ENCODE data around the gene REN.

Gene REN

DNA sequence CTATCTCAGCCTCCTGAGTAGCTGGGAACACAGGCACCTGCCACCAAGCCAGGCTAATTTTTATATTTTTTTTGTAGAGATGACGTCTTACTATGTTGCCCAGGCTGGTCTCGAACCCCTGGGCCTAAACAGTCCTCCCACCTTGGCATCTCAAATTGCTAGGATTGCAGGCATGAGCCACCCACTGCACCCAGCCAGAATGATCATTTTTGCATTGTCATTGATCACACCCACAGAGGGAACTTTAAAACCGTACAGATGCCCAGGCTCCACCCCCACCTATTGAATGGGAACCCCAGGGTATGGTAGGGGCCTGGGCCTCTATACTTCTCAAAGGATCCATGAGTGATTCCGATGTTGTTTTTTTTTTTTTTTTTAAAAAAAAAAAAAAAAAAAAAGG, 51.0 kb downstream of the REN start:
- H3K36me3 Mint-ChIP-seq: no peaks in the 10 kb centered on the region
- H3K4me3 Mint-ChIP-seq: no peak overlapping the region
- no peaks in the 10 kb centered on the region for H3K4me1 Mint-ChIP-seq
- H3K27me3 Mint-ChIP-seq: no peaks in the 10 kb centered on the region
- H3K27ac Mint-ChIP-seq: no peak overlapping the region
- H3K9me3 Mint-ChIP-seq: no peaks in the 10 kb centered on the region

DNA sequence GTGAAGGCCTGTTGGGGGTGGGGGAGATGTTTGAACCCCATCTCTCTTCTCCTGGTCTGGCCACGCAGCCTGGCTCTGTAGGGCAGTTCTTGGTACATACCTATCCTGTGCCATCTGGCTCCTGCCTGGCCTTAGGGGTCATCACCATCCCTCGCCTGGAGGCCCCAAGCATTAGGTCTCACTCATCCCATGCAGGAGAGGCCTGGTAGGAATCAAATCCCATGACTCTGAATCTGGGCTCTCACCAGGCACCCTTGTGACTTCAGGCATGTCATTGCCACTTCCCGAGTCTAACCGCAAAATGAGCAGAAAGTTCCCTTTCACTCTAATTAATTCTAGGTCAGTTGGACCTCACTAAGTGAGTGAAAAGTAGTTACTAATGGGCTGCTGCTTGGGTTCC, 51.5 kb downstream of the REN start:
- Mint-ChIP-seq H3K36me3 (no peaks in the 10 kb centered on the region), H3K9me3 (no peaks in the 10 kb centered on the region), H3K27ac (no peak overlapping the region), H3K4me1 (no peaks in the 10 kb centered on the region), H3K27me3 (no peaks in the 10 kb centered on the region), H3K4me3 (no peak overlapping the region)

DNA sequence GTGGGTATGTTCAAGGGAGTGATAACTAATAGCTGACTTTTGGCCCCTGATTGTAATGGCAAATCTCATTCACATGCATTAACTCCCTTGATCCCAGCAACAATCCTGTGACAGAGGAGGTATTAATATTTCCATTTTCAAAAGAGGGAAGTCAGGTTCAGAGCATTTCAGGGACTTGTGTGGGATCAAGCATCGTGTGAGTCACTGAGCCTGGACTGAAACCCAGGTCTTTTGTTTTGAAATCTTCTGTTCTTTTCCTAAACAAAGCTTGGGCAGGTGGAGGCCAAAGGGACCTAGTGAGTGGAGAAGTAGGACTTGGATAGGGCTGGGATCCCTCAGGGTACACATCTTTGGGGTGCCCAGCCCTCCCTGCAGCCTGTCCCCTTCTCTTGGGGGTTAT, 52.2 kb downstream of the REN start:
- no peaks in the 10 kb centered on the region for H3K4me1 Mint-ChIP-seq
- H3K9me3 Mint-ChIP-seq: no peaks in the 10 kb centered on the region
- H3K36me3 Mint-ChIP-seq: no peaks in the 10 kb centered on the region
- H3K4me3 Mint-ChIP-seq: no peak overlapping the region
- no peaks in the 10 kb centered on the region for H3K27me3 Mint-ChIP-seq
- H3K27ac Mint-ChIP-seq: no peak overlapping the region

DNA sequence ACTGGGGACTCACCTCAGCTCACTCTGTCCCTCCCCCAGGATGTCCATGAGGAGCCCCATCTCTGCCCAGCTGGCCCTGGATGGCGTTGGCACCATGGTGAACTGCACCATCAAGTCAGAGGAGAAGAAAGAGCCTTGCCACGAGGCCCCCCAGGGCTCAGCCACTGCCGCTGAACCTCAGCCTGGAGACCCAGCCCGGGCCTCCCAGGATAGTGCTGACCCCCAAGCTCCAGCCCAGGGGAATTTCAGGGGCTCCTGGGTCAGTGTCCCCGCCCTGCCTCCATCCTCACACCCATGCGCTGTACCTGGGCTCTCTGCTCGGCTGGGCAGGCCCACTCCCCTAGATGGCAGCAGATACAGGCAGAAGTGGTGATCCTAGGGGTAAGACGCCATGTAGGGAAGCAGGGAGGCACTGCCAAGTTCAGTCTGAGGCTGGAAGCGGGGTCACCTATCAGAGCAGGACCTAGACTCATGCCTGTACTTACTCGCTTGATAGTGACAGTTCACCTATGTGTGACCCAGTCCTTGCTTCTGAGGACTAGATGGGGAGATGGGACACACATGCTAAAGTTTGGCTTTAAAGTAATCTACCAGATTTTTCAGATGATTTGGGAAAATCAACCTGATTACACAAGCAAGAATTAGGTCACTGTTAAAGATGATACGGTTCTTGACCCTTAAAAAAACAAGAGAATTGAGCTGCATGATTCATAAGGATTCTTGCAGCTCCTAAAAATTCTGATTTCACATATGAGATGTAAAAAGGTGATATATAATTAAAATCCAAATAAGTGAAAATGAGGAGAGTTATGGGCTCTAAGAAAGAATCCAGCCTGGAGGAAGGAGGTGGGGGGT, 53.0 kb downstream of the REN start:
- Mint-ChIP-seq H3K9me3 (no peaks in the 10 kb centered on the region), H3K4me3 (no peak overlapping the region), H3K27ac (no peak overlapping the region), H3K27me3 (no peaks in the 10 kb centered on the region), H3K4me1 (no peaks in the 10 kb centered on the region), H3K36me3 (no peaks in the 10 kb centered on the region)

DNA sequence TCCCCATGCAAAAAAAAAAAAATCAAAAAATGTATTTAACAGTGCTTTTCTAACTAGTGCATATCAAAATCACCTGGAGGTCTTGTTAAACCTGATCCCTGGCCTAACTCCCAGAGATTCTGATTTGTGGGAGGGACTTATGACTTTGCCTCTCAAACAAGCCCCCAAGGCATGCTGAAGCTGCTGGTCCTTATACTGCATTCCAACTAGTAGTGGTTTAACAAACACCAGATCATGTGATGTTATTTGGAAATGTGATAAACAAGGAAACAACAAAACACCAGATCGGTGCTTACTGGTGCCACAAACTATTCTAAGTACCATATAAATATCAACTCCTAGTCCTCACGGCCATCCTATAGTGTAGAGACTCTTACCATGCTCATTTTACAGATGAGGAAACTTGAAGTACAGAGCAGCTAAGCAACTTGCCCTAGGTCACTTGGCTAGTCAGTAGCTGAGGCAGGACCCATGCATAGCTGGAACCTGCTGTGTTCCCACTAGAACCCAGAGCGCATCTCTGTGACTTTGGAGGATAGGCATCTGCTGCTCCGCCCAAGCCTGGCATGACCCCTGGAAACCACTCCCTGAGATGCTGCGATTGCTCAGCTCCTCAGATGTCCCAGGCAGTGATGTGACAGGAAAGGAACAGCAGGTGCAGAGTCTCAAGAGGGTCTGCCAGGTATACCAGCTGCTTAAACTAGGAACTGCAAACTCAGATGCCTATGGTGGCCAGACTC, 55.1 kb downstream of the REN start:
- Mint-ChIP-seq H3K36me3 (no peaks in the 10 kb centered on the region), H3K4me1 (no peaks in the 10 kb centered on the region), H3K4me3 (no peak overlapping the region), H3K27ac (no peak overlapping the region), H3K9me3 (no peaks in the 10 kb centered on the region), H3K27me3 (no peaks in the 10 kb centered on the region)

DNA sequence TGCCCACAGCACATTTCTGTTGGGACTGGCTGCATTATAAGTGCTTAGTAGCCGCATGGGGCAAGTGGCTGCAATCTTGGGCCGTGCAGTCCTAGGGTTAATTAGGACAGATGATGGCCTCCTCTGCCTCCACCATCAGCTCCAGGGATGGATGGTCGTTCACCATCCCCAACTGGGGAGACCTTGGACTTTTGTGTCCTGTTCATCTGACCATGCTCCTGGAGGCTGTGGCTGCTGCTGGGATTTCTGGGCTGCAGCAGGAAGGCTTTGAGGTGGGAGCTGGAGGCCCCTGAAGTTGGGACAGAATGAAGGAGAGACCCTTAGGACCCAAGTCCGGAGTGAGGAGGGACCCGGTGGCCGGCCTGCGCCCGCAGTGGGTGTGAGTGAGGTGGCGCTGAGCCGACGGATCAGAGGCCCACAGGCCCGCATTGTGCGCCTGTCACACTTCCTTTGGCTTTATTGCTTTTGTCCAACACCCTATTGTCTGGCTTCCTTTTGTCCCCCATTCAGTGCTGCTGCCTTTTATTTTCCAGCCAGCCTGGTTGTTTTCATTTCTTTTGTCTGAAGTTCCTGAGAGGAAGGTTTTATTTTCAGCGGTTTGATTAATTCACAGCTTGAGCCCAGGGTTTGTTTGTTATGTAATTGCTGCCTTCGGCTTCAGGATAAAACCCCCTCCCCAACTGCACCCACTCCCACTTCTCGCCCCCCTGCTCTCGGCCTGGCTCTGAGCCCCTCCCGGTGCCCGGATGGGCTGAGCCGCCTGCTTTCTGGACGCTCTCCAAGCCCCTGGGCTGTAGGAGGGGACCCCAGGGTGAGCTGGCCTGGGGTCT, 57.6 kb downstream of the REN start:
- peaks cover 8% of the 10 kb centered on the region for H3K4me1 Mint-ChIP-seq
- no peaks in the 10 kb centered on the region for H3K27me3 Mint-ChIP-seq
- no peak overlapping the region for H3K27ac Mint-ChIP-seq
- no peaks in the 10 kb centered on the region for H3K9me3 Mint-ChIP-seq
- no peak overlapping the region for H3K4me3 Mint-ChIP-seq
- H3K36me3 Mint-ChIP-seq: no peaks in the 10 kb centered on the region

DNA sequence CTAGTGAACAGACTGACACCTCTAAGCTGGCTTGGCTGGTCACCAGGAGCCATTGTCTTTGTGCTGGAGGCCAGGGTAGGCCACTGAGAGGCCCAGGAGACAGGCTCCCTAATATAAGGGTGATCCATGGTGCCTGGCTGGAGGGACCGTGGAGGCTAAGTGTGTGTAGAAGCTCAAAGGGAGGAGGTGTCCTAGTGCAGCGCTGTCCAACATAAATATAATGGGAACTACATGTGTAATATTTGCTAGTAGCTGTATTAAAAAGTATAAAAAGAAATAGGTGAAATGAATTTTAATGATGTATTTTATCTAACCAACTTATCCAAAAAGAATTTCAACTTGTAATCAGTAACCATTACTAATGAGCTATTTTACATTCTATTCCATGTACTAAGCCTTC, 58.2 kb downstream of the REN start:
- Mint-ChIP-seq H3K36me3 (no peaks in the 10 kb centered on the region), H3K27me3 (no peaks in the 10 kb centered on the region), H3K4me3 (no peak overlapping the region)

DNA sequence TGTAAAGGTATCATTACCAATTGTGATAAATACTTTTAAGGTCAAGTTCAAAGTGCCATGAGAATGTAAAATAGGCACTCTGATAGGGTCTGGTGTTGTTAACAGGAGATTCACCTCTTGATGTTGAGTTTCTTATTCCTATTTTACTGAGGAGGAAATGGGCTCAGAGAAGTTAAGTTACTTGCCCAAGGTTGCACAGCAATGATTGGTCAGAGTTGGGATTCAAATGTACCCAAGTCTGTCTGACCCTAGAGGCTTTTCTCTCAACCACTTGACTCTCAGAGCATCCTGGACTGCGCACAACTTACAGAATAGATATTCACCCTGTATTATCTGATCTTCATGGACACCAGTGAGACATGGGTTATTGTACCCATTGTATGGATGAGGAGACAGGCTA, 59.3 kb downstream of the REN start:
- no peaks in the 10 kb centered on the region for H3K27me3 Mint-ChIP-seq
- no peak overlapping the region for H3K27ac Mint-ChIP-seq

More for the DNA sequence above, 58.2 kb downstream of the REN start:
- no peaks in the 10 kb centered on the region for H3K9me3 Mint-ChIP-seq
- peaks cover 10% of the 10 kb centered on the region for H3K4me1 Mint-ChIP-seq
- no peak overlapping the region for H3K27ac Mint-ChIP-seq

DNA sequence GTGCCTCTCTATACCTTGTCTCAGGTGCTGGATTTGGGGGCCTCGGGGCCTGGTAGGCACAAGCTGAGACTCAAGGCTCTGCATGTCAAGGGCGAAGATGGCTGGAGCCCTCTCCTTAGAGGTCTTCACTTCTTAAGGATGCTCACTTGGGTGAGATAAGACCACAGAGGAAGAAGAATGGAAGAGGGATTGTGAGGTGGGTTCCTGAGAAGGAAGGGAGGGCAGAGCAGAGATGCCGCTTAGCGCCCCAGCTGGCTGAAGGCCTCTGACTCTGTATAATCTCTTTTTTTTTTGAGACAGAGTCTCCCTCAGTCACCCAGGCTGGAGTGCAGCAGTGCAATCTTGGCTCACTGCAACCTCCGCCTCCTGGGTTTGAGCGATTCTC, 61.0 kb downstream of the REN start:
- Mint-ChIP-seq H3K36me3 (no peaks in the 10 kb centered on the region), H3K4me1 (peaks cover 18% of the 10 kb centered on the region), H3K4me3 (no peak overlapping the region), H3K9me3 (no peaks in the 10 kb centered on the region), H3K27ac (peak overlapping the region; percentile 38), H3K27me3 (no peaks in the 10 kb centered on the region)

More for the DNA sequence above, 59.3 kb downstream of the REN start:
- Mint-ChIP-seq H3K36me3 (no peaks in the 10 kb centered on the region), H3K4me3 (no peak overlapping the region), H3K4me1 (peaks cover 18% of the 10 kb centered on the region), H3K9me3 (no peaks in the 10 kb centered on the region)
